Measurements from ENCODE around the gene DES. TPM values are rescaled to one million over a fixed set of nuclear protein-coding genes. Genes with fewer than 3 reads are reported as not detected.

DES gene
- total and polyA plus RNA-seq, 9 of the 15 experiments (the other 6 are each of a cell fraction or from before 2014, with no cell fraction given) = 2.5 to 58.9 (median 21.9) TPM

DNA sequence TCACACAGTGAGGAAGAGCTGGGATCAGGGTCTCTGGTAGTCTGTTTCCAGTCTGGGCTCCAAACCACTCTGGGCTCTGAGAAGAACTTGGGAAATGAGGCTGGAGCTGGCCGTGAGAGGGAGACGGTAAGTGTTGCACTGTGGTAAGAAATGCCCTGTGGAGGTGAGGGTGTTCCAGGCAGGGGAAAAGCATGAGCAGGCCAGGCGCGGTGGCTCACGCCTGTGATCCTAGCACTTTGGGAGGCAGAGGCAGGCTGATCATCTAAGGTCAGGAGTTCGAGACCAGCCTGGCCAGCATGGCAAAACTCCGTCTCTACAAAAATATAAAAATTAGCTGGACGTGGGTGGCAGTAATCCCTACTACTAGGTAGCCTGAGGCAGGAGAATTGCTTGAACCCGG lies 14.3 kb upstream of the DES start:
- in situ Hi-C loops (cut with MboI) = loop anchor here (5.0 kb wide), 1 partner anchor 33 kb away; no protein-coding TSS in a partner anchor
- no peak for ATAC-seq
- TF ChIP-seq TARDBP (IDR thresholded peaks at IDR 0.05) = no peak
- TF ChIP-seq, protein P1, sequence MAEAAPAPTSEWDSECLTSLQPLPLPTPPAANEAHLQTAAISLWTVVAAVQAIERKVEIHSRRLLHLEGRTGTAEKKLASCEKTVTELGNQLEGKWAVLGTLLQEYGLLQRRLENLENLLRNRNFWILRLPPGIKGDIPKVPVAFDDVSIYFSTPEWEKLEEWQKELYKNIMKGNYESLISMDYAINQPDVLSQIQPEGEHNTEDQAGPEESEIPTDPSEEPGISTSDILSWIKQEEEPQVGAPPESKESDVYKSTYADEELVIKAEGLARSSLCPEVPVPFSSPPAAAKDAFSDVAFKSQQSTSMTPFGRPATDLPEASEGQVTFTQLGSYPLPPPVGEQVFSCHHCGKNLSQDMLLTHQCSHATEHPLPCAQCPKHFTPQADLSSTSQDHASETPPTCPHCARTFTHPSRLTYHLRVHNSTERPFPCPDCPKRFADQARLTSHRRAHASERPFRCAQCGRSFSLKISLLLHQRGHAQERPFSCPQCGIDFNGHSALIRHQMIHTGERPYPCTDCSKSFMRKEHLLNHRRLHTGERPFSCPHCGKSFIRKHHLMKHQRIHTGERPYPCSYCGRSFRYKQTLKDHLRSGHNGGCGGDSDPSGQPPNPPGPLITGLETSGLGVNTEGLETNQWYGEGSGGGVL (CRISPR knock-in tag; IDR thresholded peaks at IDR 0.05) = no peak
- no peak for TF ChIP-seq CAMTA2 (CRISPR knock-in tag; conservative IDR thresholded peaks at IDR 0.05)
- TF ChIP-seq ZKSCAN8 (CRISPR knock-in tag; IDR thresholded peaks at IDR 0.05) = no peak
- TF ChIP-seq SUPT5H (IDR thresholded peaks at IDR 0.05) = no peak
- TF ChIP-seq, protein P2, sequence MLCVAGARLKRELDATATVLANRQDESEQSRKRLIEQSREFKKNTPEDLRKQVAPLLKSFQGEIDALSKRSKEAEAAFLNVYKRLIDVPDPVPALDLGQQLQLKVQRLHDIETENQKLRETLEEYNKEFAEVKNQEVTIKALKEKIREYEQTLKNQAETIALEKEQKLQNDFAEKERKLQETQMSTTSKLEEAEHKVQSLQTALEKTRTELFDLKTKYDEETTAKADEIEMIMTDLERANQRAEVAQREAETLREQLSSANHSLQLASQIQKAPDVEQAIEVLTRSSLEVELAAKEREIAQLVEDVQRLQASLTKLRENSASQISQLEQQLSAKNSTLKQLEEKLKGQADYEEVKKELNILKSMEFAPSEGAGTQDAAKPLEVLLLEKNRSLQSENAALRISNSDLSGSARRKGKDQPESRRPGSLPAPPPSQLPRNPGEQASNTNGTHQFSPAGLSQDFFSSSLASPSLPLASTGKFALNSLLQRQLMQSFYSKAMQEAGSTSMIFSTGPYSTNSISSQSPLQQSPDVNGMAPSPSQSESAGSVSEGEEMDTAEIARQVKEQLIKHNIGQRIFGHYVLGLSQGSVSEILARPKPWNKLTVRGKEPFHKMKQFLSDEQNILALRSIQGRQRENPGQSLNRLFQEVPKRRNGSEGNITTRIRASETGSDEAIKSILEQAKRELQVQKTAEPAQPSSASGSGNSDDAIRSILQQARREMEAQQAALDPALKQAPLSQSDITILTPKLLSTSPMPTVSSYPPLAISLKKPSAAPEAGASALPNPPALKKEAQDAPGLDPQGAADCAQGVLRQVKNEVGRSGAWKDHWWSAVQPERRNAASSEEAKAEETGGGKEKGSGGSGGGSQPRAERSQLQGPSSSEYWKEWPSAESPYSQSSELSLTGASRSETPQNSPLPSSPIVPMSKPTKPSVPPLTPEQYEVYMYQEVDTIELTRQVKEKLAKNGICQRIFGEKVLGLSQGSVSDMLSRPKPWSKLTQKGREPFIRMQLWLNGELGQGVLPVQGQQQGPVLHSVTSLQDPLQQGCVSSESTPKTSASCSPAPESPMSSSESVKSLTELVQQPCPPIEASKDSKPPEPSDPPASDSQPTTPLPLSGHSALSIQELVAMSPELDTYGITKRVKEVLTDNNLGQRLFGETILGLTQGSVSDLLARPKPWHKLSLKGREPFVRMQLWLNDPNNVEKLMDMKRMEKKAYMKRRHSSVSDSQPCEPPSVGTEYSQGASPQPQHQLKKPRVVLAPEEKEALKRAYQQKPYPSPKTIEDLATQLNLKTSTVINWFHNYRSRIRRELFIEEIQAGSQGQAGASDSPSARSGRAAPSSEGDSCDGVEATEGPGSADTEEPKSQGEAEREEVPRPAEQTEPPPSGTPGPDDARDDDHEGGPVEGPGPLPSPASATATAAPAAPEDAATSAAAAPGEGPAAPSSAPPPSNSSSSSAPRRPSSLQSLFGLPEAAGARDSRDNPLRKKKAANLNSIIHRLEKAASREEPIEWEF (CRISPR knock-in tag; IDR thresholded peaks at IDR 0.05) = no peak
- no peak for TF ChIP-seq TCF7 (IDR thresholded peaks at IDR 0.05; ENCODE audit: borderline replicate concordance)
- TF ChIP-seq, protein P3, sequence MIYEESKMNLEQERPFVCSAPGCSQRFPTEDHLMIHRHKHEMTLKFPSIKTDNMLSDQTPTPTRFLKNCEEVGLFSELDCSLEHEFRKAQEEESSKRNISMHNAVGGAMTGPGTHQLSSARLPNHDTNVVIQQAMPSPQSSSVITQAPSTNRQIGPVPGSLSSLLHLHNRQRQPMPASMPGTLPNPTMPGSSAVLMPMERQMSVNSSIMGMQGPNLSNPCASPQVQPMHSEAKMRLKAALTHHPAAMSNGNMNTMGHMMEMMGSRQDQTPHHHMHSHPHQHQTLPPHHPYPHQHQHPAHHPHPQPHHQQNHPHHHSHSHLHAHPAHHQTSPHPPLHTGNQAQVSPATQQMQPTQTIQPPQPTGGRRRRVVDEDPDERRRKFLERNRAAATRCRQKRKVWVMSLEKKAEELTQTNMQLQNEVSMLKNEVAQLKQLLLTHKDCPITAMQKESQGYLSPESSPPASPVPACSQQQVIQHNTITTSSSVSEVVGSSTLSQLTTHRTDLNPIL (CRISPR knock-in tag; IDR thresholded peaks at IDR 0.05) = no peak
- no peak for TF ChIP-seq ZEB2 (IDR thresholded peaks at IDR 0.05)
- no peak for TF ChIP-seq ZNF77 (CRISPR knock-in tag; IDR thresholded peaks at IDR 0.05)
- no peak for TF ChIP-seq SPI1 (IDR thresholded peaks at IDR 0.05; ENCODE audit: borderline replicate concordance, low read depth, low read length)
- TF ChIP-seq CREB3 (tag; conservative IDR thresholded peaks at IDR 0.05; ENCODE audit: low read depth) = no peak

More for the DNA sequence above, 14.3 kb upstream of the DES start:
- Histone ChIP-seq H3K4me2 (ENCODE audit: insufficient read depth, low read length) (no peak overlapping the region), H3K9me1 (ENCODE audit: control insufficient read depth, insufficient read depth, low read length) (no peaks in the 10 kb centered on the region), H3K27ac (ENCODE audit: extremely low read depth, low read depth, low read length) (no peak overlapping the region), H4K20me1 (replicated peaks; ENCODE audit: control insufficient read depth, insufficient read depth, low read length) (no peaks in the 10 kb centered on the region), H3K9me3 (replicated peaks; ENCODE audit: control insufficient read depth, insufficient read depth, low read depth, low read length) (no peaks in the 10 kb centered on the region), H3K9ac (ENCODE audit: insufficient read depth in 1 of 2, low read depth in 2 of 2, low read length in 2 of 2) (peak overlapping the region in 1 of 2 experiments; percentile 67; a peak in 1 of 4 replicates), H3K79me2 (ENCODE audit: control insufficient read depth, insufficient read depth, low read length) (no peaks in the 10 kb centered on the region), H3K36me3 (ENCODE audit: control insufficient read depth, insufficient read depth, low read length) (no peaks in the 10 kb centered on the region), H3K4me3 (no peak overlapping the region), H3K4me1 (replicated peaks in 1 of 2; ENCODE audit: control insufficient read depth in 2 of 2, insufficient read depth in 2 of 2, low read length in 2 of 2) (peaks cover 18 to 22% of the 10 kb centered on the region in 2 experiments), H2AFZ (ENCODE audit: low read depth, low read length) (no peak overlapping the region), H3K27me3 (ENCODE audit: control insufficient read depth in 2 of 2, insufficient read depth in 2 of 2, low read length in 2 of 2) (no peaks in the 10 kb centered on the region)
- 71% methylated on average over 7 of the region's 9 CpGs for WGBS (ENCODE audit: insufficient coverage, low coverage, missing lambda C conversion rate)
- FAIRE-seq (no peak), DNase-seq (ENCODE audit: extremely low read depth in 1 of 4, low spot score in 3 of 4) (no peak)
- ChIA-PET CTCF (ENCODE audit: low intra/inter-chr PET ratio) (interaction anchor here (2.6 to 3.0 kb wide), 2 partner anchors 29 to 127 kb away, joined by 21 to 25 read pairs; no protein-coding TSS in a partner anchor), POLR2A (interaction anchor here (0.6 kb wide), 2 partner anchors 13 kb away, joined by 3 to 5 read pairs; no protein-coding TSS in a partner anchor)
- no TSS peak for BruUV-seq (replicated peaks)
- intact Hi-C loops (cut with micrococcal nuclease) = loop anchor here (1.0 to 5.0 kb wide), 4 partner anchors 30 to 238 kb away; partner anchors contain the start of gene SPEG

Measured in K562 (cell line).